Ovary (tissue), 9 donors: ENCODE results near the gene AFAP1. TPM values are rescaled to one million over a fixed set of nuclear protein-coding genes. Genes with fewer than 3 reads are reported as not detected.

Experiments used
- DNase-seq, 5 donors: peaks; one replicate each; pipeline ENCODE4 v3.0.0-alpha.2; 2019 to 2020
- H3K27ac ChIP-seq, 2 donors: fragments of 200-600 bp; one replicate each; pipeline versions ENCODE4 v1.5.1 to v1.8.0; 2019 to 2022
- H3K27me3 ChIP-seq: fragments of 200-600 bp; one replicate; pipeline ENCODE4 v1.8.0; 2022
- H3K36me3 ChIP-seq: fragments of 200-600 bp; sonication (generic); one replicate; pipeline ENCODE4 v1.5.1; 2019
- H3K4me1 ChIP-seq: one replicate; pipeline ENCODE4 v1.8.1; 2013; ENCODE audit warnings: mild to moderate bottlenecking, moderate library complexity; ENCODE audit not compliant: insufficient read depth
- H3K4me3 ChIP-seq: fragments of 200-600 bp; sonication (generic); one replicate; pipeline ENCODE4 v1.5.1; 2017
- H3K9me3 ChIP-seq, 2 donors: fragments of 200-600 bp in 1 of 2; sonication (generic) in 1 of 2; one replicate each; pipeline versions ENCODE4 v1.5.1 to v1.8.1; 2013 to 2019; ENCODE audit warnings: mild to moderate bottlenecking in 1 of 2, moderate library complexity in 1 of 2
- EP300 ChIP-seq: sonication (generic); formaldehyde crosslinking; IDR thresholded peaks from one replicate; pipeline ENCODE4 v1.6.1; 2017; ENCODE audit warnings: antibody characterized with exemption
- POLR2A ChIP-seq: fragments of 450-650 bp; IDR thresholded peaks from one replicate; pipeline ENCODE4 v1.6.1; 2017; ENCODE audit warnings: antibody characterized with exemption, mild to moderate bottlenecking, moderate library complexity
- WGBS, 3 donors: extraction: QIAGEN DNeasy Blood & Tissue Kit in 1 of 3; methylation state at CpG; one replicate each; pipeline versions ENCODE4 v1.1.5 to v1.1.7; 2013 to 2017; 5-methylcytosine and 5-hydroxymethylcytosine counted together
- intact Hi-C, 4 donors: fragments of 100-400 bp; cut with DNase I; formaldehyde crosslinking; loops; one replicate each; pipeline versions ENCODE4 v1.11.0 to v1.15.1; 2022 to 2023
- polyA plus RNA-seq, 2 donors: library from polyadenylated mRNA; stranded (reverse); fragments of 200-250 nt in 1 of 2; fragments of 350-450 nt in 1 of 2; fragmentation: Illumina TruSeq in 1 of 2; extraction: RNeasy Lipid Tissue Mini Kit (QIAGEN cat#74804) in 1 of 2; gene quantifications; one replicate each; pipeline ENCODE4 v1.2.3, GENCODE V29; 2013 to 2014
- total RNA-seq, 7 donors: library from RNA; depleted of rRNA in 2 of 7; stranded (reverse); fragments of >200 nt in 2 of 7; fragmentation: NEBNext Ultra II Directional in 3 of 7; extraction: Animal tissue kit (Norgen Biotek cat#: 25700) in 3 of 7; gene quantifications; one replicate each; pipeline versions ENCODE4 v1.1.0 to v1.2.4, GENCODE V29; 2016 to 2023
- TF ChIP-seq, protein P1 (sequence below), 3 donors: fragments of 450-650 bp in 2 of 3; fragments of 200-600 bp in 1 of 3; IDR thresholded peaks; one replicate each; pipeline versions ENCODE4 v1.5.1 to v1.8.0; 2016 to 2022; ENCODE audit warnings: antibody characterized with exemption in 3 of 3, mild to moderate bottlenecking in 1 of 3
- donor health status: DM: no; HTN: no; CAD: no; lungs with moderate emphysema.
- donor health status: DM: no; HTN: no; CAD: no.
- donor health status: Bipolar disorder and iron deficiency.
- donor health status: DM: yes; HTN: yes; CAD: no.
- donor health status: DM: no; HTN: no; CAD: no.
- donor health status: DM: yes; HTN: yes; CAD: no.

The AFAP1 gene
- total and polyA plus RNA-seq, 9 donors: 8.6 to 42.3 (median 23.0) TPM

DNA sequence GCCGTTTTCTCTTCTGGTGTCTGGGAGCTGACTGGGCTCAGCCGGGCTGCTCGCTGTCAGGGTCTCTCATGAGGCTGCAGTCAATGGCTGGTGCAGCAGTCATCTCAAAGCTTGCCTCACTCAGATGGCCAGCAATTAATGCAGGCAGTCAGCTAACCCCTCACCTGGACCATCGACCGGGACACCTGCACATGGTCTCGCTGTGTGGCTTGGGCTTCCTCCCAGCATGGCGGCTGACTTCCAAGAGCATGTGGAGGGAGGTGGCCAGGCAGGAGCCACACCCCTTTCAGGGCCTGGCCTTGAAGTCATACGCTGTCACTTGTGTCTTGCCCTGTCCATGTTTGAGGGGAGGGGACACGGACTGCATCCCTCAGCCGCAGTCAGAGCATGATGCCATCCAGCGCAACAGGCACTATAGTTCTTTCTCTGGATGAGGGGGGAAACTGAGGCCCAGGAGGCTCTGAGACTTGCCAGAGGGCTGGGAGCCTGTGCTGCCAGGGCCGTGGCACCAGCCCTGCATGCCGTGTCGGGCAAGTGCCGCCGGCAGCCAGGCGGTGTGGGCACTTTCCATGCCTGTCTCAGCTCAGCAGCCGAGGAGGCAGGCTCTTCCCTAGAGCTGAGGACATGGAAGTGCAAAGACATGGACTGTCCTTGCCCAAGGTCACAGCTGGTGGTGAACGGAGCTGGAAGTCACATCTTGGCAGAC is 201.8 kb downstream of the AFAP1 start:
- intact Hi-C loops: no loop called here

DNA sequence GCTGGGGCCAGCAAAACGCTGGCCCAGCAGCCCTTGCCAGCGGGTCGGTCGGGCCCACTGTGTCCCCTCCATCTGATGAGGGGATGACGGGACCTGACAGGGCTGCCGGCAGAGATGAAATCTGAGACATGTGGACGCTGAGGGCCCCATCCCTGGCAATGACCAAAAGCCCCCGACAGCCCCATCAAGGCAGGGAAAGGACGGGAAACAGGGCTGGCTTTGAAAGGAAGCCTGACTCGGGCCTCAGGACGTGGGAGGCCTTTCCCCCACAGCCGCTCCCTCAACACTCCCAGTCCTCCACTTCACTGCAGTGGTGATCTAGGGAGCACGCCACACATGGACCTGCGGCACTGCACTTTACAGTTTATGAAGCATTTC is 202.4 kb downstream of the AFAP1 start:
- Histone ChIP-seq H3K27ac (no peak overlapping the region), H3K4me1 (no peaks in the 10 kb centered on the region), H3K9me3 (no peaks in the 10 kb centered on the region), H3K27me3 (no peaks in the 10 kb centered on the region), H3K36me3 (no peaks in the 10 kb centered on the region), H3K4me3 (no peak overlapping the region)
- no peak for DNase-seq
- 86 to 91% (median 88%) methylated on average over 14 of the region's 14 CpGs for WGBS, 3 donors
- intact Hi-C loops: no loop called here
- TF ChIP-seq POLR2A (no peak), EP300 (no peak)
- TF ChIP-seq, protein P1, sequence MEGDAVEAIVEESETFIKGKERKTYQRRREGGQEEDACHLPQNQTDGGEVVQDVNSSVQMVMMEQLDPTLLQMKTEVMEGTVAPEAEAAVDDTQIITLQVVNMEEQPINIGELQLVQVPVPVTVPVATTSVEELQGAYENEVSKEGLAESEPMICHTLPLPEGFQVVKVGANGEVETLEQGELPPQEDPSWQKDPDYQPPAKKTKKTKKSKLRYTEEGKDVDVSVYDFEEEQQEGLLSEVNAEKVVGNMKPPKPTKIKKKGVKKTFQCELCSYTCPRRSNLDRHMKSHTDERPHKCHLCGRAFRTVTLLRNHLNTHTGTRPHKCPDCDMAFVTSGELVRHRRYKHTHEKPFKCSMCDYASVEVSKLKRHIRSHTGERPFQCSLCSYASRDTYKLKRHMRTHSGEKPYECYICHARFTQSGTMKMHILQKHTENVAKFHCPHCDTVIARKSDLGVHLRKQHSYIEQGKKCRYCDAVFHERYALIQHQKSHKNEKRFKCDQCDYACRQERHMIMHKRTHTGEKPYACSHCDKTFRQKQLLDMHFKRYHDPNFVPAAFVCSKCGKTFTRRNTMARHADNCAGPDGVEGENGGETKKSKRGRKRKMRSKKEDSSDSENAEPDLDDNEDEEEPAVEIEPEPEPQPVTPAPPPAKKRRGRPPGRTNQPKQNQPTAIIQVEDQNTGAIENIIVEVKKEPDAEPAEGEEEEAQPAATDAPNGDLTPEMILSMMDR (IDR thresholded peaks at IDR 0.05): no peak

More for the DNA sequence above, 201.8 kb downstream of the AFAP1 start:
- DNase-seq: no peak
- Histone ChIP-seq H3K9me3 (no peaks in the 10 kb centered on the region), H3K4me3 (no peak overlapping the region), H3K36me3 (no peaks in the 10 kb centered on the region), H3K4me1 (no peaks in the 10 kb centered on the region), H3K27me3 (no peaks in the 10 kb centered on the region), H3K27ac (no peak overlapping the region)
- TF ChIP-seq, protein P1 (IDR thresholded peaks at IDR 0.05): no peak
- TF ChIP-seq EP300: no peak
- WGBS, 3 donors: 91 to 94% (median 92%) methylated on average over 13 to 19 of the region's 19 CpGs

DNA sequence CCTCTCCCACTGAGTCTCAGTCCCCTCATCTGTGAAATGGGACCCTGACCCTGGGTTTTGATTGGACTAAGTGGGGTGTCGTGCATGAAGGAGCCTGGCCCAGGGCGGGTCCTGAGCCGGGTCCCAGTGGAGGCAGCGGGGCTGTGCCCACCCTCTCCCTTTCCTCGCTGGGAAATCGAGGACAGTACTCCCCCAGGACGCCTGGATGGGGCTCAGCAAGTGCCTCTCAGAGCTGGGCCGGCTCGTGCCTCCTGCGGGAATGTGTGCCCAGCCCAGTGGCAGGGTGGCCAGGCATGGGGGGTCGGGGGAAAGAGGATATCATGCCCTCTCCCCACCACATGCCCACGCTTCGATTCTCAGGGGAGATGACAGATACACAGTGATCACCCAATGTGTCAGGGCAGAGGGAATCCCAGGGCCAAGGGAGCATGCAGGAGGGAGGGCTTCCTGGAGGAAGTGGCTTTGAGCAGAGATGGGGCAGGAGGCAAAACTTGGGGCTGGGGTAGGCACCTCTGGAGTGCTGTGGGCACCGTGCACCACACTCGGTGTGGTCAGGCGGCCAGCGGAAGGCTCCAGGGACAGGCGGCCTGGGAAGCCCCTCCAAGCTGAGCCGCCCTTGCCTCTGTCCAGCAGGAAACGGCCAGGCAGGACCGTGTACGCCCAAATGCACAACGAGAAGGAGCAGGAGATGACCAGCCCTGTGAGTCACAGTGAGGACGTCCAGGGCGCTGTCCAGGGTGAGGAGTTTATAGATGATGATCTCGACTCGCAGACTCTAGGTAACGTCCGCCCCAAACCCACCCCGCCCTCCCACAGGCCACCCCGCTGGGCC is 203.0 kb downstream of the AFAP1 start:
- no peak for DNase-seq
- Histone ChIP-seq H3K4me3 (no peak overlapping the region), H3K36me3 (no peaks in the 10 kb centered on the region), H3K4me1 (no peaks in the 10 kb centered on the region), H3K9me3 (no peaks in the 10 kb centered on the region), H3K27me3 (no peaks in the 10 kb centered on the region), H3K27ac (no peak overlapping the region)
- no peak for TF ChIP-seq EP300
- TF ChIP-seq, protein P1 (IDR thresholded peaks at IDR 0.05): no peak
- intact Hi-C loops: no loop called here
- WGBS, 3 donors: 84 to 87% (median 85%) methylated on average over 25 to 31 of the region's 31 CpGs

DNA sequence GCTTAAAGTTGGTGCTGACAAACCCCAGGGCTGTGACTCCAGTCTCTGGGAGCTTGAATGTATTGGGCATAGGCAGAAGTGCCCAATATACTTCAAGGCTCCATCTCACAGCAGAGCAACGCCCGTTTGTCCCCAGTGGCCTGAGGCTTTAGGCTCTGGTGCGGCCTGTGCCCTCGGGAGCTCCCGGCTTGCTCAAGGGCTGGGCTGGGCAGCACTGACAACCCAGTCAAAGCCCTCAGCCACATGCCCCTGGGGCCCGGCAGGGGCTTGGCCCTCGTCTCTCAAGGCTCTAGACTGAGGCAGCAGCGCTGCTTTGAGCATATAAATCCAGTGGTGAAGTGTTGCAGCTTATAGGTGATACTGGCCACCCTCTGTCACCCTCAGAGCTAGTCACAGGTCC is 203.7 kb downstream of the AFAP1 start:
- DNase-seq: no peak
- H3K4me3 ChIP-seq: no peak overlapping the region
- no peaks in the 10 kb centered on the region for H3K4me1 ChIP-seq
- H3K27me3 ChIP-seq: no peaks in the 10 kb centered on the region
- TF ChIP-seq POLR2A (no peak), EP300 (no peak)
- TF ChIP-seq, protein P1 (IDR thresholded peaks at IDR 0.05): no peak
- intact Hi-C loops: no loop called here
- H3K36me3 ChIP-seq: no peaks in the 10 kb centered on the region
- no peak overlapping the region for H3K27ac ChIP-seq
- no peaks in the 10 kb centered on the region for H3K9me3 ChIP-seq
- WGBS, 3 donors: 89 to 96% (median 90%) methylated on average over 8 of the region's 8 CpGs
